ENCODE data around the gene NBAS. TPM values are rescaled to one million over a fixed set of nuclear protein-coding genes. Genes with fewer than 3 reads are reported as not detected.

Gene NBAS
- total RNA-seq, 1 experiment from 2014 or later = 46.4 TPM

DNA sequence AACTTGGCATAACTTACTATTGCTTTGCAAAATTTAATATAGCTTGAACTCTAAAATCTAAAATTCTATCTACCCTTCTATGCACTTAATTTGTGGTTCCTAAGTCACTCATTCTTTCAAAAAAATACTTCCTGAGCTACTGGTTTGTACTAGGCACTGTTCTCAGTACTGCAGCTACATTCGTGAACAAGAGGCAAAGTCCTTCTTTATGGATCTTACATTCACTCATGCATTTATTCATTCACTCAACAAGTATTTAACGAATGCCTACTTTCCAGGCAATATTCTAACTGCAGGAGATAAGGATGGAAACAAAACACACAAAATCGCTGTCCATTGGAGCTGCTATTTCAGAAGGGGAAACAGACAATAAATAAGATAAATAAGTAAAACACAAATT lies 104.8 kb downstream of the NBAS start:
- Mint-ChIP-seq H3K4me3 (ENCODE audit: unreplicated experiment) (no peak overlapping the region), H3K9me3 (ENCODE audit: unreplicated experiment) (no peaks in the 10 kb centered on the region), H3K36me3 (ENCODE audit: insufficient read depth, unreplicated experiment) (peaks cover 26% of the 10 kb centered on the region), H3K4me1 (ENCODE audit: insufficient read depth, unreplicated experiment) (no peaks in the 10 kb centered on the region), H3K27ac (ENCODE audit: low read depth, unreplicated experiment) (no peak overlapping the region), H3K27me3 (ENCODE audit: insufficient read depth, unreplicated experiment) (no peaks in the 10 kb centered on the region)
- CTCF ChIA-PET = no interaction called here
- POLR2A ChIA-PET = no interaction called here
- intact Hi-C loops (cut with micrococcal nuclease) = no loop called here
- no peak for DNase-seq (ENCODE audit: unreplicated experiment)
- no TSS peak for BruUV-seq (replicated peaks)
- TF ChIP-seq, protein P1, sequence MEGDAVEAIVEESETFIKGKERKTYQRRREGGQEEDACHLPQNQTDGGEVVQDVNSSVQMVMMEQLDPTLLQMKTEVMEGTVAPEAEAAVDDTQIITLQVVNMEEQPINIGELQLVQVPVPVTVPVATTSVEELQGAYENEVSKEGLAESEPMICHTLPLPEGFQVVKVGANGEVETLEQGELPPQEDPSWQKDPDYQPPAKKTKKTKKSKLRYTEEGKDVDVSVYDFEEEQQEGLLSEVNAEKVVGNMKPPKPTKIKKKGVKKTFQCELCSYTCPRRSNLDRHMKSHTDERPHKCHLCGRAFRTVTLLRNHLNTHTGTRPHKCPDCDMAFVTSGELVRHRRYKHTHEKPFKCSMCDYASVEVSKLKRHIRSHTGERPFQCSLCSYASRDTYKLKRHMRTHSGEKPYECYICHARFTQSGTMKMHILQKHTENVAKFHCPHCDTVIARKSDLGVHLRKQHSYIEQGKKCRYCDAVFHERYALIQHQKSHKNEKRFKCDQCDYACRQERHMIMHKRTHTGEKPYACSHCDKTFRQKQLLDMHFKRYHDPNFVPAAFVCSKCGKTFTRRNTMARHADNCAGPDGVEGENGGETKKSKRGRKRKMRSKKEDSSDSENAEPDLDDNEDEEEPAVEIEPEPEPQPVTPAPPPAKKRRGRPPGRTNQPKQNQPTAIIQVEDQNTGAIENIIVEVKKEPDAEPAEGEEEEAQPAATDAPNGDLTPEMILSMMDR (IDR thresholded peaks at IDR 0.05; ENCODE audit: unreplicated experiment) = no peak

- TF ChIP-seq, protein P1 (IDR thresholded peaks at IDR 0.05; ENCODE audit: unreplicated experiment) = no peak
- Mint-ChIP-seq H3K4me1 (ENCODE audit: insufficient read depth, unreplicated experiment) (no peaks in the 10 kb centered on the region), H3K27ac (ENCODE audit: low read depth, unreplicated experiment) (no peak overlapping the region), H3K4me3 (ENCODE audit: unreplicated experiment) (no peak overlapping the region), H3K9me3 (ENCODE audit: unreplicated experiment) (peaks cover 6% of the 10 kb centered on the region), H3K36me3 (ENCODE audit: insufficient read depth, unreplicated experiment) (peaks cover 14% of the 10 kb centered on the region), H3K27me3 (ENCODE audit: insufficient read depth, unreplicated experiment) (no peaks in the 10 kb centered on the region)
- no TSS peak for BruUV-seq (replicated peaks)
- ChIA-PET POLR2A (no interaction called here), CTCF (interaction anchor here (0.6 kb wide), 1 partner anchor 10 kb away, joined by 3 read pairs; no protein-coding TSS in a partner anchor)
- DNase-seq (ENCODE audit: unreplicated experiment) = no peak
- intact Hi-C loops (cut with micrococcal nuclease) = no loop called here
These were observed 110.3 kb downstream of the NBAS start for GRCh38 chr2:15450808-15451207.

DNA sequence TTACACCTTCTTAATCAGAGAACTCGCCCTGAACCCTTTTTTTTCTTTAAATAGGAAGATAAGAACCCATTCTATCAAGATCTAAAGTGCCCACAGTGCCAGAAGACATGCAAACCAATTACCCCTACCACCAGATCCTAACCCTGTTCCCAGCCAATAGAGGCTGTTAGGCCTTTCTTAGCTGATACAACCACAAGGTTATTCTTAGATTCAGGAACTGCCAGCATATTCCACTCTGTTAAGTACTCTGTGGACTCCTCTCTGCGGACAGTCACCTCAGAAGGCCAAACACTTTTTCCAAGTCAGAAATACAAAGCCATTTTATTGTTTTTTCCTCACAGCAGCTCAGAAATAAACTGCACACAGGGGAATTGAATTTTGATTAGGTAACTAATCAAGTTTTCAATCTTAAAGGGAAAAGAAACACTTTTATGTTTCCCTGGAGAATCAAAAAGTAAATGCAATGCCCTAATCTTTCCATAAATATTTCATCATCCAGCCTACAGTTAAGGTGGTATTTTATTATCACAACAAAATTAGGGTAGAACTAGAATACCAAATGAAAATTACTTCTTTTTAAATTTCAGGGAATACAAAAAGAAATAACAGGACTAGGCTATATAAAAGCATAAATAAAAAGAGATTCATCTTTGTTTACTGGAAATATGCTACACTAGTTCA lies 111.4 kb downstream of the NBAS start:
- H3K27ac Mint-ChIP-seq (ENCODE audit: low read depth, unreplicated experiment) = no peak overlapping the region
- TF ChIP-seq, protein P1 (IDR thresholded peaks at IDR 0.05; ENCODE audit: unreplicated experiment) = no peak
- H3K4me1 Mint-ChIP-seq (ENCODE audit: insufficient read depth, unreplicated experiment) = no peaks in the 10 kb centered on the region
- no TSS peak for BruUV-seq (replicated peaks)
- no peaks in the 10 kb centered on the region for H3K27me3 Mint-ChIP-seq (ENCODE audit: insufficient read depth, unreplicated experiment)
- DNase-seq (ENCODE audit: unreplicated experiment) = no peak
- peaks cover 9% of the 10 kb centered on the region for H3K9me3 Mint-ChIP-seq (ENCODE audit: unreplicated experiment)
- intact Hi-C loops (cut with micrococcal nuclease) = no loop called here
- ChIA-PET POLR2A (no interaction called here), CTCF (no interaction called here)
- H3K36me3 Mint-ChIP-seq (ENCODE audit: insufficient read depth, unreplicated experiment) = peaks cover 10% of the 10 kb centered on the region
- H3K4me3 Mint-ChIP-seq (ENCODE audit: unreplicated experiment) = no peak overlapping the region

- no peaks in the 10 kb centered on the region for H3K4me1 Mint-ChIP-seq (ENCODE audit: insufficient read depth, unreplicated experiment)
- H3K27ac Mint-ChIP-seq (ENCODE audit: low read depth, unreplicated experiment) = no peak overlapping the region
- POLR2A ChIA-PET = no interaction called here
- intact Hi-C loops (cut with micrococcal nuclease) = no loop called here
- H3K4me3 Mint-ChIP-seq (ENCODE audit: unreplicated experiment) = no peak overlapping the region
- BruUV-seq (replicated peaks) = no TSS peak
- TF ChIP-seq, protein P1 (IDR thresholded peaks at IDR 0.05; ENCODE audit: unreplicated experiment) = no peak
- peaks cover 9% of the 10 kb centered on the region for H3K9me3 Mint-ChIP-seq (ENCODE audit: unreplicated experiment)
- DNase-seq (ENCODE audit: unreplicated experiment) = no peak
- H3K27me3 Mint-ChIP-seq (ENCODE audit: insufficient read depth, unreplicated experiment) = no peaks in the 10 kb centered on the region
- CTCF ChIA-PET = no interaction called here
- H3K36me3 Mint-ChIP-seq (ENCODE audit: insufficient read depth, unreplicated experiment) = peaks cover 6% of the 10 kb centered on the region
These were observed 112.8 kb downstream of the NBAS start for GRCh38 chr2:15448250-15448839.

Measured in MCF 10A (cell line).